Kidney epithelial cell (primary cell): ENCODE results near the gene PMPCA. TPM values are rescaled to one million over a fixed set of nuclear protein-coding genes. Genes with fewer than 3 reads are reported as not detected.

Experiments used
- DNase-seq: peaks from one replicate; pipeline ENCODE4 v3.0.0-alpha.2; 2010; ENCODE audit warnings: low read depth
- H3K27me3 ChIP-seq: 2 replicates; pipeline ENCODE4 v1.6.0; 2011; ENCODE audit warnings: low read length; ENCODE audit not compliant: control insufficient read depth, insufficient read depth
- H3K36me3 ChIP-seq: 2 replicates; pipeline ENCODE4 v1.5.1; 2011; ENCODE audit warnings: low read length; ENCODE audit not compliant: control insufficient read depth, insufficient read depth
- H3K4me3 ChIP-seq: 2 replicates; pipeline ENCODE4 v1.5.1; 2011; ENCODE audit warnings: low read depth, mild to moderate bottlenecking, control low read depth, low read length
- CTCF ChIP-seq: IDR thresholded peaks from 2 replicates; pipeline ENCODE4 v1.5.1; 2011; ENCODE audit warnings: mild to moderate bottlenecking, moderate library complexity, low read length, control low read depth, inconsistent platforms; ENCODE audit not compliant: insufficient read depth, poor library complexity, severe bottlenecking
- total RNA-seq: library from RNA; depleted of rRNA; stranded (reverse); fragments of >200 nt; gene quantifications from 2 replicates; pipeline ENCODE4 v1.2.3, GENCODE V29; 2015

The PMPCA gene
- total RNA-seq, 1 donor from 2014 or later, result 49.9 TPM

DNA sequence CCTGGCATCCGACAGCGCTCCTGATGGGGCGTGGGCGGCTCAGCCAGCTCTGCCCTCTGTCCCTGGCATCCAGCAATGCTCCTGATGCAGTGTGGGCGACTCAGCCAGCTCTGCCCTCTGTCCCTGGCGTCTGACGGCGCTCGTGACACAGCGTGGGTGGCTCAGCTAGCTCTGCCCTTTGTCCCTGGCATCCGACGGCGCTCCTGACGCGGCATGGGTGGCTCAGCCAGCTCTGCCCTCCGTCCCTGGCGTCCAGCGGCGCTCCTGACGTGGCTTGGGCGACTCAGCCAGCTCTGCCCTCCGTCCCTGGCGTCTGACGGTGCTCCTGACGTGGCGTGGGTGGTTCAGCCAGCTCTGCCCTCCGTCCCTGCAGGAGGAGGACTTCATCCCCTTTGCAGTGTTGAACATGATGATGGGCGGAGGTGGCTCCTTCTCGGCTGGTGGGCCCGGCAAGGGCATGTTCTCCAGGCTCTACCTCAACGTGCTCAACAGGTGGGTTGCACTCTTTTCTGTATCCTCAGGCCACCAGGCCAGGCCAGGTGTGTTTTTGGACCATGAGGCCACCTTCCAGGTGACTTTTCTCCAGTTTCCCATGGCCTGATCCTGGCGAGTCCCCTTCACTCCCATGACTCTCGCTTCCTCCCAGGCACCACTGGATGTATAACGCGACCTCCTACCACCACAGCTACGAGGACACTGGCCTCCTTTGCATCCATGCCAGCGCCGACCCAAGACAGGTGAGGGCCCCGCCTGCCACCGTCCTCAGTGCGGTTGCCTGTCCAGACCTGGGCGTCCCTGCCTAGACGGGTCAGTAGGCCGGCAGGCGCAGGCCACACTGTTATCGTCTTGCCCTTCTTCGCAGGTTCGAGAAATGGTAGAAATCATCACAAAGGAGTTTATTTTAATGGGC lies 8.0 kb downstream of the PMPCA start:
- Histone ChIP-seq H3K4me3 (no peak overlapping the region), H3K27me3 (no peaks in the 10 kb centered on the region), H3K36me3 (peaks cover 6% of the 10 kb centered on the region)
- TF ChIP-seq CTCF, result no peak
- no peak for DNase-seq

GRCh38 chr9:136419092-136419420 lies 8.6 kb downstream of the PMPCA start:
- H3K27me3 ChIP-seq, result no peaks in the 10 kb centered on the region
- peaks cover 6% of the 10 kb centered on the region for H3K36me3 ChIP-seq
- no peak for TF ChIP-seq CTCF
- H3K4me3 ChIP-seq, result no peak overlapping the region
- DNase-seq, result no peak

DNA sequence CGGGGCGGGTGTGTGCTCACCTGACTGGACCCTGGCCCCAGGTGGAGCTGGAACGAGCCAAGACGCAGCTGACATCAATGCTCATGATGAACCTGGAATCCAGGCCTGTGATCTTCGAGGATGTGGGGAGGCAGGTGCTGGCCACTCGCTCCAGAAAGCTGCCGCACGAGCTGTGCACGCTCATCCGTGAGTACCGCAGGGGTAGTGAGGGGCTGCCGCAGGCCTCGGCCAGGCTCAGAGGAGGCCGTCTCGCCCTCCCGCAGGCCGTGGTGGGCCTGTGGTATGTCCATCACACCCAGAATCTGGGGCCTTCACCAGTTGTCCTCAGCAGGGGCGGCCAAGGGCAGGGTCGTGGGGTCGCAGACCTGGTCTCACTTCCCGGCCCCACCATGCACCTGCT lies 11.3 kb downstream of the PMPCA start:
- Histone ChIP-seq H3K4me3 (no peak overlapping the region), H3K36me3 (peaks cover 2% of the 10 kb centered on the region), H3K27me3 (no peaks in the 10 kb centered on the region)
- no peak for DNase-seq
- TF ChIP-seq CTCF, result no peak

DNA sequence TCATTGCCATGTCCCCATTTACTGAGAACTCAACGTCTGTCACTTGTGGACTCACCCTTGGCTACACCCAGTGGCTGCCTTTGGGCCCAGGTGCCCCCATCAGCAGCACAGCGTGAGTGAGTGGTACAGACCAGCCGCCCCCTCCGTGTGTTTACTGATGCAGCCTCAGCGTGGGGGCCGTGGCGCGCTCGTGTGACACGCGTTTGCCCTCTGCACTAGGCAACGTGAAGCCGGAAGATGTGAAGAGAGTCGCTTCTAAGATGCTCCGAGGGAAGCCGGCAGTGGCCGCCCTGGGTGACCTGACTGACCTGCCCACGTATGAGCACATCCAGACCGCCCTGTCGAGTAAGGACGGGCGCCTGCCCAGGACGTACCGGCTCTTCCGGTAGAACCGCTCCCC lies 12.4 kb downstream of the PMPCA start:
- no peak overlapping the region for H3K4me3 ChIP-seq
- H3K36me3 ChIP-seq, result no peaks in the 10 kb centered on the region
- TF ChIP-seq CTCF, result no peak
- H3K27me3 ChIP-seq, result no peaks in the 10 kb centered on the region
- DNase-seq, result no peak

DNA sequence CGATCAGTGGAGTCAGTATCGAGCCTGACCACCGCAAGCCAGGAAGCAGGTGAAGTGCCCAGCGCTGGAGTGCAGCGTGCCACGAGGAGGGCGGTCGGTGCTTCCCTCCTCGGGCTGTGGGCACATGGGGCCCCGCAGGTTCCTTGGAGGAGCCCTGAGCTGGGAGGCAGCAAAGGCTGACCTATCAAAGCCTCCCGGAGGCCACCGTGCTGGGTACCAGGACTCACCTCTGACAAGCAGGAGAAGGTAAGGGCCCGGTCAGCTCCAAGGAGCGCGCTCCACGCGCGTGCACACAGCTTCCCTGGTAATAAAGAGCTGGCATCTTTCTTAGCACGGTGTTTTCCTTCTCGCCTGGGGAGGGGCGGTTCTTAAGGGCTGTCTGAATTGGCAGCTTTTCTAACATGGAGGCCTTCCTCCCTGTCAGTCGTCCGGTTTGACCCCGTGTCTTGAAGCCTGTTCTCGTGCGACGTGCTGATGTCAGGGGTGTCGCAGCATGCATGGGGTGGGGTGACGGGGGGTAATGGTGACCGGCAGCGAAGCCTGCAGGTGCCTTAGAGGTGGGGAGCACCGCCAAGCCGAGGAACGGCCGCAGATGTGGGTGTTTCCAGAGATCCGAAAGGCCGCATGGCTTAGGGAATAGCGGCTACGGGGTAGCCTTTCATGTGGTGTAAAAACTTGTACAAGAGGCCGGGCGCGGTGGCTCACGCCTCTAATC lies 13.1 kb downstream of the PMPCA start:
- no peak overlapping the region for H3K4me3 ChIP-seq
- no peaks in the 10 kb centered on the region for H3K27me3 ChIP-seq
- TF ChIP-seq CTCF, result no peak
- DNase-seq, result no peak
- H3K36me3 ChIP-seq, result no peaks in the 10 kb centered on the region
